Amniotic stem cell (primary cell): ENCODE results near the gene NCK2.

Source experiments
- DNase-seq: peaks from one replicate; lab custom pipeline; 2025; lab: John Stamatoyannopoulos, UW

Gene NCK2

GRCh38 chr2:105926960-105927678 lies 182.4 kb downstream of the NCK2 start:
- DNase-seq, result no peak

GRCh38 chr2:105928086-105928485 lies 183.4 kb downstream of the NCK2 start:
- no peak for DNase-seq

GRCh38 chr2:105928563-105928962 lies 183.9 kb downstream of the NCK2 start:
- DNase-seq, result no peak

GRCh38 chr2:105929516-105929915 lies 184.8 kb downstream of the NCK2 start:
- no peak for DNase-seq

- DNase-seq, result no peak
Measured at GRCh38 chr2:105932582-105932981, 187.9 kb downstream of the NCK2 start.

- no peak for DNase-seq
Measured at GRCh38 chr2:105933906-105934305, 189.2 kb downstream of the NCK2 start.

GRCh38 chr2:105934467-105934866 lies 189.8 kb downstream of the NCK2 start:
- DNase-seq, result no peak

- DNase-seq, result no peak
Measured at GRCh38 chr2:105935063-105935462, 190.4 kb downstream of the NCK2 start.

GRCh38 chr2:105936954-105937353 lies 192.2 kb downstream of the NCK2 start:
- no peak for DNase-seq

GRCh38 chr2:105937498-105938097 lies 192.9 kb downstream of the NCK2 start:
- DNase-seq, result no peak
